Hepatocyte (in vitro differentiated cells): ENCODE measurements around the gene INHBE.

ENCODE experiments used
- CTCF ChIP-seq: fragments of 200-600 bp; sonication (generic); IDR thresholded peaks from 2 replicates; pipeline ENCODE4 v1.5.1; 2016; ENCODE audit warnings: antibody characterized with exemption, mild to moderate bottlenecking; ENCODE audit not compliant: poor library complexity
- EZH2 ChIP-seq: fragments of 200-600 bp; sonication (generic); IDR thresholded peaks from 2 replicates; pipeline ENCODE4 v1.6.1; 2016; ENCODE audit warnings: antibody characterized with exemption, mild to moderate bottlenecking, borderline replicate concordance

- TF ChIP-seq CTCF, result no peak
- TF ChIP-seq EZH2, result no peak
These were observed 40.0 kb upstream of the INHBE start for GRCh38 chr12:57415088-57415487.
